ENCODE results near the gene TBC1D22A.

GRCh38 chr22:47202819-47203553 is 440.5 kb downstream of the TBC1D22A start:
- TF ChIP-seq CTCF (IDR thresholded peaks at IDR 0.05), result no peak
- TF ChIP-seq POLR2A (IDR thresholded peaks at IDR 0.05), result no peak

Data from Peyer's patch (tissue), 4 donors.